Measurements from ENCODE around the gene MEGF6. TPM values are rescaled to one million over a fixed set of nuclear protein-coding genes. Genes with fewer than 3 reads are reported as not detected.

The MEGF6 gene
- total RNA-seq, 1 donor, result 85.4 TPM

DNA sequence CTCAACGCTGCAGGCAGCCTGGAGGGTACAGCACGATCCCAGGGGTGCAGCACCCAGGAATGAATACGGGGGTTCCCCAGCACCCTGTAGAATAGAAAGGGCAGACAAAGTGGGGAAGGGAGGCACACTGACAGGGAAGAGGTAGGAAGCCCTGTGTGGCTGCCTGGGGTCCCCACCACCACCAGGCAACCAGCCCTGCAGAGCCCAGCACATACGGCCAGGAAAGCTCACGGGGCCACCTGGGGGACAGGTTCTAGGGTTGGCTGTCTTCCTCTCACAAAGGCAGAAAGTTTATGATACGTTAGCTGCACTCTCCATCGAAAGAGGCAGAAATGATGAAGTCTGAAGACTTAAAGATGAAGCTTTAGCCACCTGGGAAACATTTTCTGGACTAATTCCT lies 104.4 kb downstream of the MEGF6 start:
- Histone ChIP-seq H3K36me3 (ENCODE audit: insufficient read depth, low read length) (peaks cover 11% of the 10 kb centered on the region), H3K4me1 (ENCODE audit: insufficient read depth, low read length) (peaks cover 17% of the 10 kb centered on the region)
- DNase-seq (ENCODE audit: insufficient read length, low spot score, missing footprints), result no peak

DNA sequence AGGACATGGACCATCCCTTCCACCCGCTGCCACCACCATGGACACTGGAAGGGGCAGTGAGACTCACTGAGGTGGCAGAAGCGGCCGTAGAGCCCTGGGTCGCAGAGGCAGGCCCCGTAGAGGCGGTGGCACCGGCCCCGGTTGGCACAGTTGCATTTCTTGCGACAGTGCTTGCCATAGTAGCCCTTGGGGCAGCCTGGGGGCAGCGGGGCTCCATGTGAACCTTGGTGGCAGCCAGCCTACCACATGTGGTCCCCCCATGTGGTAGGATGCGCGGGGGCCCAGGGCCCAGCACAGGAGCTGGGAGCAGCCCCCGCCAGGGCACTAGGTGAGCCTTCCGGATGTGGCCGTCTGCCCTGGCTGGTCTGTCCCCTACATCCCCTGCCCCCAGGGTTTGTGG lies 105.3 kb downstream of the MEGF6 start:
- peaks cover 17% of the 10 kb centered on the region for H3K4me1 ChIP-seq (ENCODE audit: insufficient read depth, low read length)
- H2AFZ ChIP-seq (ENCODE audit: low read length), result no peak overlapping the region
- no peaks in the 10 kb centered on the region for H3K9me3 ChIP-seq (ENCODE audit: low read depth, low read length)
- peaks cover 1% of the 10 kb centered on the region for H4K20me1 ChIP-seq (ENCODE audit: insufficient read depth, low read length)
- TF ChIP-seq, protein P1, sequence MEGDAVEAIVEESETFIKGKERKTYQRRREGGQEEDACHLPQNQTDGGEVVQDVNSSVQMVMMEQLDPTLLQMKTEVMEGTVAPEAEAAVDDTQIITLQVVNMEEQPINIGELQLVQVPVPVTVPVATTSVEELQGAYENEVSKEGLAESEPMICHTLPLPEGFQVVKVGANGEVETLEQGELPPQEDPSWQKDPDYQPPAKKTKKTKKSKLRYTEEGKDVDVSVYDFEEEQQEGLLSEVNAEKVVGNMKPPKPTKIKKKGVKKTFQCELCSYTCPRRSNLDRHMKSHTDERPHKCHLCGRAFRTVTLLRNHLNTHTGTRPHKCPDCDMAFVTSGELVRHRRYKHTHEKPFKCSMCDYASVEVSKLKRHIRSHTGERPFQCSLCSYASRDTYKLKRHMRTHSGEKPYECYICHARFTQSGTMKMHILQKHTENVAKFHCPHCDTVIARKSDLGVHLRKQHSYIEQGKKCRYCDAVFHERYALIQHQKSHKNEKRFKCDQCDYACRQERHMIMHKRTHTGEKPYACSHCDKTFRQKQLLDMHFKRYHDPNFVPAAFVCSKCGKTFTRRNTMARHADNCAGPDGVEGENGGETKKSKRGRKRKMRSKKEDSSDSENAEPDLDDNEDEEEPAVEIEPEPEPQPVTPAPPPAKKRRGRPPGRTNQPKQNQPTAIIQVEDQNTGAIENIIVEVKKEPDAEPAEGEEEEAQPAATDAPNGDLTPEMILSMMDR (IDR thresholded peaks at IDR 0.05; ENCODE audit: extremely low read depth, low read depth, low read length), result no peak
- no peaks in the 10 kb centered on the region for H3K27me3 ChIP-seq (ENCODE audit: insufficient read depth, low read length)
- H3K36me3 ChIP-seq (ENCODE audit: insufficient read depth, low read length), result peaks cover 11% of the 10 kb centered on the region
- no peak overlapping the region for H3K4me3 ChIP-seq (ENCODE audit: insufficient read depth, low read length)
- H3K79me2 ChIP-seq (ENCODE audit: insufficient read depth, low read length), result no peaks in the 10 kb centered on the region
- no peak overlapping the region for H3K4me2 ChIP-seq (ENCODE audit: insufficient read depth, low read length)
- H3K27ac ChIP-seq (ENCODE audit: low read depth, low read length), result no peak overlapping the region
- no peak for DNase-seq (ENCODE audit: insufficient read length, low spot score, missing footprints)

More for the DNA sequence above, 104.4 kb downstream of the MEGF6 start:
- Histone ChIP-seq H3K27me3 (ENCODE audit: insufficient read depth, low read length) (no peaks in the 10 kb centered on the region), H2AFZ (ENCODE audit: low read length) (no peak overlapping the region), H3K4me2 (ENCODE audit: insufficient read depth, low read length) (no peak overlapping the region), H4K20me1 (ENCODE audit: insufficient read depth, low read length) (peaks cover 4% of the 10 kb centered on the region), H3K27ac (ENCODE audit: low read depth, low read length) (no peak overlapping the region), H3K9me3 (ENCODE audit: low read depth, low read length) (no peaks in the 10 kb centered on the region), H3K79me2 (ENCODE audit: insufficient read depth, low read length) (no peaks in the 10 kb centered on the region), H3K4me3 (ENCODE audit: insufficient read depth, low read length) (no peak overlapping the region)
- TF ChIP-seq, protein P1 (IDR thresholded peaks at IDR 0.05; ENCODE audit: extremely low read depth, low read depth, low read length), result no peak

- H3K27ac ChIP-seq (ENCODE audit: low read depth, low read length), result peak overlapping the region; percentile 90
- H2AFZ ChIP-seq (ENCODE audit: low read length), result no peak overlapping the region
- no peaks in the 10 kb centered on the region for H3K79me2 ChIP-seq (ENCODE audit: insufficient read depth, low read length)
- TF ChIP-seq, protein P1 (IDR thresholded peaks at IDR 0.05; ENCODE audit: extremely low read depth, low read depth, low read length), result no peak
- H3K27me3 ChIP-seq (ENCODE audit: insufficient read depth, low read length), result no peaks in the 10 kb centered on the region
- H3K4me1 ChIP-seq (ENCODE audit: insufficient read depth, low read length), result peaks cover 17% of the 10 kb centered on the region
- H3K9me3 ChIP-seq (ENCODE audit: low read depth, low read length), result no peaks in the 10 kb centered on the region
- H3K4me2 ChIP-seq (ENCODE audit: insufficient read depth, low read length), result no peak overlapping the region
- H4K20me1 ChIP-seq (ENCODE audit: insufficient read depth, low read length), result no peaks in the 10 kb centered on the region
- peaks cover 11% of the 10 kb centered on the region for H3K36me3 ChIP-seq (ENCODE audit: insufficient read depth, low read length)
- DNase-seq (ENCODE audit: insufficient read length, low spot score, missing footprints), result no peak
- no peak overlapping the region for H3K4me3 ChIP-seq (ENCODE audit: insufficient read depth, low read length)
These were observed 106.1 kb downstream of the MEGF6 start for GRCh38 chr1:3505161-3505560.

- Histone ChIP-seq H3K79me2 (ENCODE audit: insufficient read depth, low read length) (no peaks in the 10 kb centered on the region), H3K27ac (ENCODE audit: low read depth, low read length) (peak overlapping the region; percentile 90), H3K36me3 (ENCODE audit: insufficient read depth, low read length) (peaks cover 11% of the 10 kb centered on the region), H3K4me3 (ENCODE audit: insufficient read depth, low read length) (peak overlapping the region; percentile 40), H3K9me3 (ENCODE audit: low read depth, low read length) (no peaks in the 10 kb centered on the region), H4K20me1 (ENCODE audit: insufficient read depth, low read length) (no peaks in the 10 kb centered on the region), H3K4me2 (ENCODE audit: insufficient read depth, low read length) (peak overlapping the region; percentile 18), H3K4me1 (ENCODE audit: insufficient read depth, low read length) (peaks cover 17% of the 10 kb centered on the region), H3K27me3 (ENCODE audit: insufficient read depth, low read length) (no peaks in the 10 kb centered on the region), H2AFZ (ENCODE audit: low read length) (no peak overlapping the region)
- TF ChIP-seq, protein P1 (IDR thresholded peaks at IDR 0.05; ENCODE audit: extremely low read depth, low read depth, low read length), result no peak
- no peak for DNase-seq (ENCODE audit: insufficient read length, low spot score, missing footprints)
These were observed 106.5 kb downstream of the MEGF6 start for GRCh38 chr1:3504822-3505153.
